ENCODE measurements around the gene PRPF6.
"Not testable (repeated sequence)": the region's sequence is repeated elsewhere in the genome, so short reads cannot be mapped to it uniquely, and the experiment has no call there.

PRPF6 gene

GRCh38 chr20:64001607-64002011, 20.7 kb downstream of the PRPF6 start:
- WGBS, 2 experiments: 96% methylated on average over 11 of the region's 11 CpGs
- H3K4me3 ChIP-seq (ENCODE audit: insufficient read depth, low read depth, low read length): no peak overlapping the region
- peaks cover 45% of the 10 kb centered on the region for H3K36me3 ChIP-seq (ENCODE audit: control insufficient read depth, insufficient read depth, low read length)
- no peak overlapping the region for H3K27ac ChIP-seq (ENCODE audit: insufficient read depth, low read depth, low read length, poor library complexity, severe bottlenecking)
- no peaks in the 10 kb centered on the region for H3K9me3 ChIP-seq (ENCODE audit: control insufficient read depth, low read length)
- no peaks in the 10 kb centered on the region for H3K4me1 ChIP-seq (ENCODE audit: control insufficient read depth, insufficient read depth, low read length)
- H3K27me3 ChIP-seq (ENCODE audit: control insufficient read depth, insufficient read depth, low read length, poor library complexity, severe bottlenecking): no peaks in the 10 kb centered on the region

GRCh38 chr20:64003960-64004725, 23.2 kb downstream of the PRPF6 start:
- Histone ChIP-seq H3K4me3 (ENCODE audit: insufficient read depth, low read depth, low read length) (no peak overlapping the region), H3K36me3 (ENCODE audit: control insufficient read depth, insufficient read depth, low read length) (peaks cover 53% of the 10 kb centered on the region), H3K4me1 (ENCODE audit: control insufficient read depth, insufficient read depth, low read length) (no peaks in the 10 kb centered on the region), H3K9me3 (ENCODE audit: control insufficient read depth, low read length) (no peaks in the 10 kb centered on the region), H3K27me3 (ENCODE audit: control insufficient read depth, insufficient read depth, low read length, poor library complexity, severe bottlenecking) (no peaks in the 10 kb centered on the region), H3K27ac (ENCODE audit: insufficient read depth, low read depth, low read length, poor library complexity, severe bottlenecking) (no peak overlapping the region)
- WGBS, 2 experiments: 94 to 95% methylated on average over 7 of the region's 7 CpGs

- Histone ChIP-seq H3K4me1 (ENCODE audit: control insufficient read depth, insufficient read depth, low read length) (no peaks in the 10 kb centered on the region), H3K27me3 (ENCODE audit: control insufficient read depth, insufficient read depth, low read length, poor library complexity, severe bottlenecking) (no peaks in the 10 kb centered on the region), H3K36me3 (ENCODE audit: control insufficient read depth, insufficient read depth, low read length) (peaks cover 51% of the 10 kb centered on the region), H3K4me3 (ENCODE audit: insufficient read depth, low read depth, low read length) (no peak overlapping the region), H3K9me3 (ENCODE audit: control insufficient read depth, low read length) (no peaks in the 10 kb centered on the region), H3K27ac (ENCODE audit: insufficient read depth, low read depth, low read length, poor library complexity, severe bottlenecking) (no peak overlapping the region)
- WGBS, 2 experiments: 94 to 95% methylated on average over 6 of the region's 6 CpGs
Observed at GRCh38 chr20:64005394-64005793, 24.5 kb downstream of the PRPF6 start.

- H3K27ac ChIP-seq (ENCODE audit: insufficient read depth, low read depth, low read length, poor library complexity, severe bottlenecking): no peak overlapping the region
- 94 to 95% methylated on average over 10 of the region's 10 CpGs for WGBS, 2 experiments
- H3K4me3 ChIP-seq (ENCODE audit: insufficient read depth, low read depth, low read length): no peak overlapping the region
- H3K4me1 ChIP-seq (ENCODE audit: control insufficient read depth, insufficient read depth, low read length): no peaks in the 10 kb centered on the region
- H3K27me3 ChIP-seq (ENCODE audit: control insufficient read depth, insufficient read depth, low read length, poor library complexity, severe bottlenecking): no peaks in the 10 kb centered on the region
- peaks cover 51% of the 10 kb centered on the region for H3K36me3 ChIP-seq (ENCODE audit: control insufficient read depth, insufficient read depth, low read length)
- H3K9me3 ChIP-seq (ENCODE audit: control insufficient read depth, low read length): no peaks in the 10 kb centered on the region
Observed at GRCh38 chr20:64006490-64006889, 25.6 kb downstream of the PRPF6 start.

- 96% methylated on average over 3 of the region's 3 CpGs for WGBS, 2 experiments
- Histone ChIP-seq H3K36me3 (ENCODE audit: control insufficient read depth, insufficient read depth, low read length) (peaks cover 51% of the 10 kb centered on the region), H3K27me3 (ENCODE audit: control insufficient read depth, insufficient read depth, low read length, poor library complexity, severe bottlenecking) (no peaks in the 10 kb centered on the region), H3K9me3 (ENCODE audit: control insufficient read depth, low read length) (no peaks in the 10 kb centered on the region), H3K4me3 (ENCODE audit: insufficient read depth, low read depth, low read length) (no peak overlapping the region), H3K27ac (ENCODE audit: insufficient read depth, low read depth, low read length, poor library complexity, severe bottlenecking) (no peak overlapping the region), H3K4me1 (ENCODE audit: control insufficient read depth, insufficient read depth, low read length) (no peaks in the 10 kb centered on the region)
Observed at GRCh38 chr20:64006902-64007301, 26.0 kb downstream of the PRPF6 start.

GRCh38 chr20:64009811-64010387, 29.0 kb downstream of the PRPF6 start:
- Histone ChIP-seq H3K4me1 (ENCODE audit: control insufficient read depth, insufficient read depth, low read length) (no peaks in the 10 kb centered on the region), H3K27ac (ENCODE audit: insufficient read depth, low read depth, low read length, poor library complexity, severe bottlenecking) (no peak overlapping the region), H3K4me3 (ENCODE audit: insufficient read depth, low read depth, low read length) (no peak overlapping the region), H3K36me3 (ENCODE audit: control insufficient read depth, insufficient read depth, low read length) (peaks cover 43% of the 10 kb centered on the region), H3K27me3 (ENCODE audit: control insufficient read depth, insufficient read depth, low read length, poor library complexity, severe bottlenecking) (no peaks in the 10 kb centered on the region), H3K9me3 (ENCODE audit: control insufficient read depth, low read length) (no peaks in the 10 kb centered on the region)
- WGBS, 2 experiments: 92 to 95% methylated on average over 13 of the region's 13 CpGs

GRCh38 chr20:64010711-64011237, 29.8 kb downstream of the PRPF6 start:
- 95 to 97% methylated on average over 8 of the region's 8 CpGs for WGBS, 2 experiments
- Histone ChIP-seq H3K36me3 (ENCODE audit: control insufficient read depth, insufficient read depth, low read length) (peaks cover 44% of the 10 kb centered on the region), H3K4me1 (ENCODE audit: control insufficient read depth, insufficient read depth, low read length) (no peaks in the 10 kb centered on the region), H3K9me3 (ENCODE audit: control insufficient read depth, low read length) (no peaks in the 10 kb centered on the region), H3K27me3 (ENCODE audit: control insufficient read depth, insufficient read depth, low read length, poor library complexity, severe bottlenecking) (no peaks in the 10 kb centered on the region), H3K4me3 (ENCODE audit: insufficient read depth, low read depth, low read length) (no peak overlapping the region), H3K27ac (ENCODE audit: insufficient read depth, low read depth, low read length, poor library complexity, severe bottlenecking) (no peak overlapping the region)

GRCh38 chr20:64011366-64011779, 30.4 kb downstream of the PRPF6 start:
- Histone ChIP-seq H3K9me3 (ENCODE audit: control insufficient read depth, low read length) (no peaks in the 10 kb centered on the region), H3K36me3 (ENCODE audit: control insufficient read depth, insufficient read depth, low read length) (peaks cover 46% of the 10 kb centered on the region), H3K4me3 (ENCODE audit: insufficient read depth, low read depth, low read length) (no peak overlapping the region), H3K4me1 (ENCODE audit: control insufficient read depth, insufficient read depth, low read length) (no peaks in the 10 kb centered on the region), H3K27ac (ENCODE audit: insufficient read depth, low read depth, low read length, poor library complexity, severe bottlenecking) (no peak overlapping the region), H3K27me3 (ENCODE audit: control insufficient read depth, insufficient read depth, low read length, poor library complexity, severe bottlenecking) (no peaks in the 10 kb centered on the region)
- WGBS, 2 experiments: 96 to 98% methylated on average over 16 of the region's 16 CpGs

- WGBS, 2 experiments: 93 to 94% methylated on average over 4 to 6 of the region's 20 CpGs
- not testable (repeated sequence) for H3K9me3 ChIP-seq (ENCODE audit: control insufficient read depth, low read length); H3K27me3 ChIP-seq (ENCODE audit: control insufficient read depth, insufficient read depth, low read length, poor library complexity, severe bottlenecking); H3K4me3 ChIP-seq (ENCODE audit: insufficient read depth, low read depth, low read length); H3K4me1 ChIP-seq (ENCODE audit: control insufficient read depth, insufficient read depth, low read length); H3K27ac ChIP-seq (ENCODE audit: insufficient read depth, low read depth, low read length, poor library complexity, severe bottlenecking)
- H3K36me3 ChIP-seq (ENCODE audit: control insufficient read depth, insufficient read depth, low read length): peaks cover 42% of the 10 kb centered on the region
Observed at GRCh38 chr20:64012385-64013154, 31.6 kb downstream of the PRPF6 start.

- Histone ChIP-seq H3K36me3 (ENCODE audit: control insufficient read depth, insufficient read depth, low read length) (peaks cover 30% of the 10 kb centered on the region), H3K9me3 (ENCODE audit: control insufficient read depth, low read length) (no peaks in the 10 kb centered on the region), H3K27me3 (ENCODE audit: control insufficient read depth, insufficient read depth, low read length, poor library complexity, severe bottlenecking) (no peaks in the 10 kb centered on the region), H3K4me3 (ENCODE audit: insufficient read depth, low read depth, low read length) (no peak overlapping the region), H3K4me1 (ENCODE audit: control insufficient read depth, insufficient read depth, low read length) (no peaks in the 10 kb centered on the region), H3K27ac (ENCODE audit: insufficient read depth, low read depth, low read length, poor library complexity, severe bottlenecking) (no peak overlapping the region)
- WGBS, 2 experiments: 87 to 92% methylated on average over 2 of the region's 2 CpGs
Observed at GRCh38 chr20:64015635-64016034, 34.7 kb downstream of the PRPF6 start.

All from ectodermal cell (in vitro differentiated cells).